Measurements from ENCODE around the gene P4HB.

Gene P4HB

DNA sequence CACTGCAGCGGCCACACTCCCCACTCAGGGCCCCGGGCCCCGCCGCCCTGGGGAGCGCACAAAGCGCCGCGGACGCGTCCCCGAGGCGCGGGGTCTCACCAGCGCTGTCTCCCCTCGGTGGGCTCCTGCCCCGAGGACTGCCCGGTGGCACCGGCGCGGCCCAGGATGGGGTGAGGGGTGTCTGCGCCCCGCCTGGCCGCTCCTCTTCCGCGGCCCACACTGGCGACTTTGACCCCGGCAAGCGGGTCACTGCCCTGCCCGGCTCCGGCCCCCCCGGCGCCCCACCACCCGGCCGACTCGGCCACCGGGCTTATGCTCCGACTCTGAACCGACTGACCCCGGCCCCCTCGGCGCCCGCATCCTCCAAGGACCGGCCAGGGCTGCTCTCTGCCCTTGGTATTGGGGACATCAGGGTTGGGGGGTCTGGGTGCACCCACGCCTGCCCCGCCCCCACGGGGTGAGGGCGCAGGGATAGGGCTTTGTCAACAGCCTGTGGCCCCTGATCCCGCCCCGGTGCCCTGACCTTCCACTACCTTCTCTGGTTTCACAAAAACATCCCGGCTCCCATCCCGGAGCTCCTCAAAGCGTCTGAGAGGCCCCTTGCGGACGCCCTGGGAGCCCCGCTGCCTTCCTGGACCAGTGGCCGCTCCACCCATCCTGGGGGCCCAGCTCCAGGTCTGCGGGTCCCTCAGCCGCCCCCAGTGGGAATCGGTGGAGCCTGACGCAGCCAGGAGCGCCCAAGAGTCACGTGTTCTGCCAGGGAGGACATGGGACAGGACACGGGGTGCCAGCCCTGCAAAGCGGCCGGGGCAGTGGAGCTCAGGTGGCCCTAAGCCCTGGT, 55.6 kb downstream of the P4HB start:
- H3K4me3 ChIP-seq (ENCODE audit: low read depth, low read length): no peak overlapping the region
- TF ChIP-seq, protein P1, sequence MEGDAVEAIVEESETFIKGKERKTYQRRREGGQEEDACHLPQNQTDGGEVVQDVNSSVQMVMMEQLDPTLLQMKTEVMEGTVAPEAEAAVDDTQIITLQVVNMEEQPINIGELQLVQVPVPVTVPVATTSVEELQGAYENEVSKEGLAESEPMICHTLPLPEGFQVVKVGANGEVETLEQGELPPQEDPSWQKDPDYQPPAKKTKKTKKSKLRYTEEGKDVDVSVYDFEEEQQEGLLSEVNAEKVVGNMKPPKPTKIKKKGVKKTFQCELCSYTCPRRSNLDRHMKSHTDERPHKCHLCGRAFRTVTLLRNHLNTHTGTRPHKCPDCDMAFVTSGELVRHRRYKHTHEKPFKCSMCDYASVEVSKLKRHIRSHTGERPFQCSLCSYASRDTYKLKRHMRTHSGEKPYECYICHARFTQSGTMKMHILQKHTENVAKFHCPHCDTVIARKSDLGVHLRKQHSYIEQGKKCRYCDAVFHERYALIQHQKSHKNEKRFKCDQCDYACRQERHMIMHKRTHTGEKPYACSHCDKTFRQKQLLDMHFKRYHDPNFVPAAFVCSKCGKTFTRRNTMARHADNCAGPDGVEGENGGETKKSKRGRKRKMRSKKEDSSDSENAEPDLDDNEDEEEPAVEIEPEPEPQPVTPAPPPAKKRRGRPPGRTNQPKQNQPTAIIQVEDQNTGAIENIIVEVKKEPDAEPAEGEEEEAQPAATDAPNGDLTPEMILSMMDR (IDR thresholded peaks at IDR 0.05; ENCODE audit: low read depth, low read length): no peak
- H3K4me1 ChIP-seq: no peaks in the 10 kb centered on the region
- H3K9me3 ChIP-seq: peaks cover 6% of the 10 kb centered on the region
- no peaks in the 10 kb centered on the region for H3K36me3 ChIP-seq
- no peak for DNase-seq
- peaks cover 86% of the 10 kb centered on the region for H3K27me3 ChIP-seq

DNA sequence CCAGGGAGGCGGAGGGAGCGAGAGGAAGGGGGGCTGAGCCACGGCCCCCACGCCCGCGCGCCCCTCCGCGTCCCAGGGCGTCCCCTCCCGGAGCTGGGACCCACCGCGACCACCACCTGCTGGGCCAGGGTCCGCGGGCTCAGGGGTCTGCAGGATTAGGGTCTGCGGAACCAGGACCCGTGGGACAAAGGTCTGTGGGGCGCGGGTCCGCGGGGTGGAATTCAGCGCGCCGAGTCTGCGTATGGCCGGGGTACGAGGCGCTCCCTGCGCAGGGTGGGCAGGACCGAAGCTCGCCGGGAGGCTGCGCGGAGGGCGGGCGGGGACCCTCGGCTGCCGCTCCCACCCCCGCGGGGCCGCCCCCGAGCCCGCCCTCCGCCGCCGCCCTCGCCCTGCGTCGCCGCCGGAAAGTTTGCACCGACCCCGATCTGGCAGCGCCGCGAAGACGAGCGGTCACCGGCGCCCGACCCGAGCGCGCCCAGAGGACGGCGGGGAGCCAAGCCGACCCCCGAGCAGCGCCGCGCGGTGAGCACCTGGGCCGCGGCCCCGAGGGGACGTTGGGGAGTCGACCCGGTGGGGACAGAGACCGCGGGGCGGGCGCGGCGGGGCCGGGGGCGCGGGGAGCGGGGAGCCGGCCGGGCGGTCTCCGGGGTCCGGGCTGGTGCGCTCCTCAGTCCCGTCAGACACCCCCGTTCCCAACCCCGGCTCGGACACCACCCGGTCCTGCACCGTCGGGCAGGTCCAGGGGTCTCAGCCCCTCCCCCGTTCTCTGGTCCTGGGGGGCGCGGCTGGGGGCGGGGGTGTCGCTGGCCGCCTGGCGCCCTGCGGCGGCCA, 56.4 kb downstream of the P4HB start, which contains the start of gene GCGR:
Gene GCGR, plus strand, starts transcription at position 423 of the 831 bp plus-strand sequence. CDS start 4,869 bp downstream, outside the sequence.
- no peak for DNase-seq
- H3K9me3 ChIP-seq: peaks cover 6% of the 10 kb centered on the region
- H3K4me3 ChIP-seq (ENCODE audit: low read depth, low read length): no peak within 1 kb of the TSS
- H3K36me3 ChIP-seq: no peaks in the 10 kb centered on the region
- TF ChIP-seq, protein P1 (IDR thresholded peaks at IDR 0.05; ENCODE audit: low read depth, low read length): no peak
- peaks cover 89% of the 10 kb centered on the region for H3K27me3 ChIP-seq
- no peaks in the 10 kb centered on the region for H3K4me1 ChIP-seq

DNA sequence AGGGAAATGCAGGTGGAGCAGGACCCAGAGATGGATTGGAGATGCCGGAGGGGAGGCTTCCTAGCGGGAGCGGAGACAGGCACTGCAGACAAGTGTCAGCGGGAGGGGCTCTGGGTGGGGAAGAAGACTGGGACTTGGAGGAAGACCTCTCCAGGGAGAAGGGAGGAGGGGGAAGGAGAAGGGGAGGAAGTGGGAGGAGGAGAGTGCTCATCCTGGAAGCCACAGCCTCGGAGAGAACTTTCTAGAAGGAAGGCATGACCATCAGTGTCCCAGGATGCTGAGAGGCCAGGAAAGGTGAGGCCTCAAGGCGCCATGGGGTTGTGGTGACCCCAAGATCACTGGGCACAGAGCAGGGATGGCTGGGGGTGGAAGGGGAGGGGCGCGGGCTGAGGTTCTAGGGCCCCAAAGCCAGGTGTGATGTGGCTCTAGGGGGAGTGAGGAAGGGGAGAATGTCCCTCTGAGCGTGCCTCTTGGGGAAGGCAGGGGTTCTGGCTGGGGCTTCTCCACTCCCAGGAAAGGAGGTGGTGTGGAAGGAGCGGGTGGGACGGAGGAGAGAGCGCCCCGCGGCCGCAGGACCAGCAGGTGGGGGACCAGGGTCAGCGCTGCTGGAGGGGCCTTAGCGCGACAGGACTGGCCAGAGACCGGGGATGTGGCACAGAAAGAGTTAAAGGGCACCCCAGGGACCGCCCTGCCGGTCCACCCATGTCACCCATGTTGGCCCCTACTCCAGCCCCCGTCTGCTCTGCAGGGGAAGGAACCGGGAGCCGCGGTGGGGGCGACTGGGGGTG, 57.3 kb downstream of the P4HB start:
- no peak for DNase-seq
- no peak overlapping the region for H3K4me3 ChIP-seq (ENCODE audit: low read depth, low read length)
- H3K27me3 ChIP-seq: peaks cover 83% of the 10 kb centered on the region

GRCh38 chr17:81802048-81802758, 58.1 kb downstream of the P4HB start:
- Histone ChIP-seq H3K36me3 (no peaks in the 10 kb centered on the region), H3K4me1 (no peaks in the 10 kb centered on the region), H3K4me3 (ENCODE audit: low read depth, low read length) (no peak overlapping the region), H3K9me3 (peaks cover 3% of the 10 kb centered on the region), H3K27me3 (peaks cover 75% of the 10 kb centered on the region)
- TF ChIP-seq, protein P1 (IDR thresholded peaks at IDR 0.05; ENCODE audit: low read depth, low read length): no peak
- no peak for DNase-seq

More for the DNA sequence above, 57.3 kb downstream of the P4HB start:
- no peaks in the 10 kb centered on the region for H3K36me3 ChIP-seq
- H3K4me1 ChIP-seq: no peaks in the 10 kb centered on the region
- TF ChIP-seq, protein P1 (IDR thresholded peaks at IDR 0.05; ENCODE audit: low read depth, low read length): no peak
- peaks cover 3% of the 10 kb centered on the region for H3K9me3 ChIP-seq

- no peaks in the 10 kb centered on the region for H3K36me3 ChIP-seq
- DNase-seq: no peak
- TF ChIP-seq, protein P1 (IDR thresholded peaks at IDR 0.05; ENCODE audit: low read depth, low read length): no peak
- H3K27me3 ChIP-seq: peaks cover 66% of the 10 kb centered on the region
- H3K4me1 ChIP-seq: no peaks in the 10 kb centered on the region
- H3K9me3 ChIP-seq: peaks cover 3% of the 10 kb centered on the region
- H3K4me3 ChIP-seq (ENCODE audit: low read depth, low read length): no peak overlapping the region
Observed at GRCh38 chr17:81801327-81801726, 59.0 kb downstream of the P4HB start.

All from BE2C (cell line).